ENCODE data around the gene HMG20B.

- TF ChIP-seq CTCF (IDR thresholded peaks at IDR 0.05) (no peak), POLR2A (IDR thresholded peaks at IDR 0.05) (no peak), POLR2AphosphoS5 (IDR thresholded peaks at IDR 0.05) (no peak), EP300 (IDR thresholded peaks at IDR 0.05) (no peak)
Measured at GRCh38 chr19:3605770-3606169, 33.0 kb downstream of the HMG20B start.
